Measurements from ENCODE around the gene ZNF22.

Gene ZNF22

DNA sequence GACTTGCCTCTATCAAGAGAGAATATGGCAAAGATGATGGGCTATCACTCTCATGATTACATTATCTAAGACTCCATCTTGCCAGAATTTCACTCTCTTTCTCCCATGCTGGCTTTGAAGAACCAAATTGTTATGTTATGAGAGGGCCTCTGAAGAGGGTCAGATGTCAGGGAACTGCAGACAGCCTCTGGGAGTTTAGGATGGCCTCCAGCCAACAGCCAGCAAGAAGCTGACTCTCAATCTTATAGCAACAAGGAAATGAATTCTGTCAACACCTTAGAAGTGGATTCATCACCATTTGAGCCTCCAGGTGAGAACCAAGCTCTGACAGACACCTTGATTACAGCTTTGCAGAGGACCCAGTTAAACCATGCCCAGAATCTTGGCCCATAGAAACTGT, 33.6 kb downstream of the ZNF22 start:
- no peak for DNase-seq
- TF ChIP-seq, protein P1, sequence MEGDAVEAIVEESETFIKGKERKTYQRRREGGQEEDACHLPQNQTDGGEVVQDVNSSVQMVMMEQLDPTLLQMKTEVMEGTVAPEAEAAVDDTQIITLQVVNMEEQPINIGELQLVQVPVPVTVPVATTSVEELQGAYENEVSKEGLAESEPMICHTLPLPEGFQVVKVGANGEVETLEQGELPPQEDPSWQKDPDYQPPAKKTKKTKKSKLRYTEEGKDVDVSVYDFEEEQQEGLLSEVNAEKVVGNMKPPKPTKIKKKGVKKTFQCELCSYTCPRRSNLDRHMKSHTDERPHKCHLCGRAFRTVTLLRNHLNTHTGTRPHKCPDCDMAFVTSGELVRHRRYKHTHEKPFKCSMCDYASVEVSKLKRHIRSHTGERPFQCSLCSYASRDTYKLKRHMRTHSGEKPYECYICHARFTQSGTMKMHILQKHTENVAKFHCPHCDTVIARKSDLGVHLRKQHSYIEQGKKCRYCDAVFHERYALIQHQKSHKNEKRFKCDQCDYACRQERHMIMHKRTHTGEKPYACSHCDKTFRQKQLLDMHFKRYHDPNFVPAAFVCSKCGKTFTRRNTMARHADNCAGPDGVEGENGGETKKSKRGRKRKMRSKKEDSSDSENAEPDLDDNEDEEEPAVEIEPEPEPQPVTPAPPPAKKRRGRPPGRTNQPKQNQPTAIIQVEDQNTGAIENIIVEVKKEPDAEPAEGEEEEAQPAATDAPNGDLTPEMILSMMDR (IDR thresholded peaks at IDR 0.05) = no peak
- Histone ChIP-seq H3K36me3 (no peaks in the 10 kb centered on the region), H3K27me3 (no peaks in the 10 kb centered on the region), H3K4me1 (no peaks in the 10 kb centered on the region), H3K9me3 (peaks cover 0 to 8% (median 0%) of the 10 kb centered on the region in 3 donors), H3K27ac (no peak overlapping the region), H3K4me3 (no peak overlapping the region)
- intact Hi-C loops (cut with DNase I; ENCODE audit: low total_unique reads) = no loop called here

DNA sequence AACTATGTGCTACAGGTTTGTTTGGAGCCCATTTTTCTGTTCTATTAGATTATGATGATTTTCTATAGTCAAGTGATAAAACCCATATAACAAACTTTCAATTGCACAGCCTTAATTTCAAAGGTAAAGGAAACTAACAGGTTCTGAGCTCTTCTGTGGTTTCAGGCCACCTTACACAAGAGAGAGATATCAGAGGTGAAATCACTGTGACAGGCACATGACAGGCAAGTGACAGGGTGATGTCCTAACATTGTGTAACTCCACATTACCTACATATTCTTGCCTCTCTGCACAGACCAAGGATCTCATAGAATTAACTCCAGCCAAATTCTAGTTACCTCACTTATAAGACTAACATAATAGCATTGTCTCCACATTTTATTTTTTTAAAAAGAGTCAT, 35.0 kb downstream of the ZNF22 start:
- Histone ChIP-seq H3K4me3 (no peak overlapping the region), H3K36me3 (no peaks in the 10 kb centered on the region), H3K4me1 (peaks cover 0 to 1% (median 0%) of the 10 kb centered on the region in 4 donors), H3K9me3 (no peaks in the 10 kb centered on the region), H3K27me3 (no peaks in the 10 kb centered on the region), H3K27ac (no peak overlapping the region)
- DNase-seq = no peak
- TF ChIP-seq, protein P1 (IDR thresholded peaks at IDR 0.05) = no peak
- intact Hi-C loops (cut with DNase I; ENCODE audit: low total_unique reads) = no loop called here

DNA sequence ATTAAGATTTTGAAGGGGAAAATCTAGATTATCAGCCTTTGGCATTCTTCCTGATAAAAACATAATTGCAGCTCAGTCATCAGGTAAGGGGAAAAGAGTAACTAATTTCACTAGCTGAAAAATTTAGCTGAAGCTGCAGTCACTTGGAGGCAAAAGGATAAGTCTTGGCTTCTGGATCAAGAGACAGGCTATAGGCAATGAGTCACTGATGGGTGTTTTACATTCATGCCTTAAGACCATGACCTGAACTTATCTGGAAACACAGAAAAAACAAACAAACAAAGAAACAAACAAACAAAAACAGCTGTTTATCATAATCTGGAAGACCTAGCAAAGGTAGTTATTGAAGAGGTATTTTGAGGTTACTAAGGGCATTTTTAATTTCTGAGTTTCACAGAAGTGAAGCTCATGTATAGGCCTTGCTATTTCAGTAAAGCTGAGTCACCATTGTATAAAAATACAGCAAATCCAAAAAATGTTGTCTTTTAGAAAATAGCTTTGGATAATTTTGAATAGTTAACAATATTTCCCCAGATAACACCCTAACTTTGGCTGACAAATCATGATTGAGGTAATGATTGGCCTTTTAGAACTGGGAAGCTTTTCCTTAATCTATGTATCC, 40.3 kb downstream of the ZNF22 start:
- H3K27ac ChIP-seq = no peak overlapping the region
- H3K36me3 ChIP-seq = no peaks in the 10 kb centered on the region
- TF ChIP-seq, protein P1 (IDR thresholded peaks at IDR 0.05) = no peak
- H3K27me3 ChIP-seq = no peaks in the 10 kb centered on the region
- no peak for DNase-seq
- no peak overlapping the region for H3K4me3 ChIP-seq
- intact Hi-C loops (cut with DNase I; ENCODE audit: low total_unique reads) = no loop called here
- H3K4me1 ChIP-seq = peaks cover 0 to 16% (median 0%) of the 10 kb centered on the region in 4 donors
- H3K9me3 ChIP-seq = no peaks in the 10 kb centered on the region

DNA sequence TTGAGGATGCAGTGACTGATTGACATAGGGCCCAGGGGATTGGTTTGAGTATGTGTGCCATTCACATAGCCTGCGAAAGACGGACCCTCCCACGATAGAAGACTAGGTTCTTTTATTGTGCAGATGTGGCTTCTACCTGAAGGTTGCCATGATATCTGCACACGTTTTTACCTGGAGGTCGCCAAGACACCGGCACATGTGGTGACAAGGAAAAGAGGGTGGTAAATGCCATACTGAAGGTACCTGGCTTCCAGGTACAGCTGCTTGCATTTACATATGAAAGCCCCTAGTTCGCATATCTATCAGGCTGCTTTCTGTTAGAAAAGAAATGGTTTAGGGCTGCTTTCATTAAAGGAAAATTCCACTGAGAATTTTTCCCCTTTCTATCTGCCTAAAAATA, 43.6 kb downstream of the ZNF22 start:
- H3K4me3 ChIP-seq = no peak overlapping the region
- H3K9me3 ChIP-seq = no peaks in the 10 kb centered on the region
- no peak for DNase-seq
- TF ChIP-seq, protein P1 (IDR thresholded peaks at IDR 0.05) = no peak
- H3K36me3 ChIP-seq = no peaks in the 10 kb centered on the region
- H3K27ac ChIP-seq = no peak overlapping the region
- intact Hi-C loops (cut with DNase I; ENCODE audit: low total_unique reads) = no loop called here
- peaks cover 0 to 16% (median 0%) of the 10 kb centered on the region in 4 donors for H3K4me1 ChIP-seq
- no peaks in the 10 kb centered on the region for H3K27me3 ChIP-seq

DNA sequence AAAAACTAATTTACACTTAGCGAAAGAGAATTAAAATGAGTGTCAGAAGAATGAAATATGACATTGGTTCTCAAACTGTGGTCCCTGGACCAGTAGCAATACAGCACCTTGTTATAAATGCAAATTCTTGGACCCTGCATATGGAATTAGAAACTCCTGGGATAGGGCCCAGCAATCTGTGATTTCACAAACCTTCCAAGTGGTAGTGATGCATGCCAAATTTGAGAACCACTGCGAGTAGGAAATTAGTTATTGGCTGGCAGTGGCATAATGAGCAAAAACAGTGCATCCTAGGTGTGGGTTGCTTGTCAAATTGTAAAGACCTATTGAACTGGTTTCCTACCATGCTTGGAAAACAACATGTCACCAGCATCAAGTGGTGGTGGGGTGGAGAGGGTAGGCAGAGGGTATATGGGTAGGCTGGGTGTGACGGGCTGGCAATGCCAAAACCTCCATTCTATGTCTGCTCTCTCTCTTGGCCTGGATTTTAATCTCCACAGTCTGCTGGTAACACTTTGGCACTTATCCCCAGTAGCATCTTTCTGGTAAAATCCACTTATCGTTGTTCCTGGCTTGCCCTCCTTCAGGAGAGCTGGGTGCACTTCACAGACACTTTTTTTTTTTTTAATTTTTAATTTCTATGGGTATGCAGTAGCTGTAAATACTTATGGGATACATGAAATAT, 50.0 kb downstream of the ZNF22 start:
- TF ChIP-seq, protein P1 (IDR thresholded peaks at IDR 0.05) = no peak
- H3K36me3 ChIP-seq = no peaks in the 10 kb centered on the region
- H3K4me1 ChIP-seq = no peaks in the 10 kb centered on the region
- H3K27me3 ChIP-seq = no peaks in the 10 kb centered on the region
- H3K27ac ChIP-seq = no peak overlapping the region
- intact Hi-C loops (cut with DNase I; ENCODE audit: low total_unique reads) = no loop called here
- no peak overlapping the region for H3K4me3 ChIP-seq
- H3K9me3 ChIP-seq = no peaks in the 10 kb centered on the region
- DNase-seq = no peak
